GM19468 (cell line): ENCODE data around the gene CHST11.

ENCODE experiments used
- ATAC-seq: cut with Tn5 transposase; IDR thresholded peaks from one replicate; pipeline ENCODE4 v1.9.1; 2021; ENCODE audit warnings: mild to moderate bottlenecking, moderate library complexity, moderate number of reproducible peaks; ENCODE audit not compliant: unreplicated experiment; ENCODE audit errors: extremely low read depth

CHST11 gene

DNA sequence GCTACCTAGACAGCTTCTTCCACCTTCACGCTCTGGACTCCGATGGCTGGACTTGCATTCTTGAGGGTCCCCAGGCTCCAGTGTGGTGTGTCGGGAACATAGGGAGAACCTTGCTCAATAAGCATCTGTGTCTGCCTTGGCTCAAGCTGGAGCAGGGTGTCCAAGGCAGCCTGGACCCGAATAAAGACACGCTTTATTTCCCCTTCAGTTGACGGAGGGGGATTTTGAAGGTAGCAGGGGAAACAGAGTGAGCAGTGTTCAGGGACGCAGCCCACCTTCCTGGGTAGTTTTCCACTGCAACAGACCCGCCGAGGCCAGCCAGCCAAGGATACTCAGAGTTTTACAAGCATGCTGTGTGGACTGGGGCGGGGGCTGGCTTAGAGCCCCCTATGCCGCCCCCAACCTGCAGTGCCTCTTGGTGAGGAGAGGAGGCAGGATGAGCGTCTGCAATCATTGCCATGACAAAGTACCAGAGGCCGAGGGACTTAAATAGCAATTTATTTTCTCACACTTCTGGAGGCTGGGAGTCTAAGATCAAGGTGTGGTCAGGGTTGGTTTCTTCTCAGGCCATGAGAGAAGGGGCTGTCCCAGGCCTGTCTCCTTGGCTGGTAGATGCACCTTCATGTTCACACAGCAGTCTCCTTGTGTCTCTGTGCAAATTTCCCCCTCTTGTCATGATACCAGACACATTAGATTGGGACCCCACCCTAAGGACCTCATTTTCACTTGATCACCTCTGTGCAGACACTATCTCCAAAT lies 201.2 kb downstream of the CHST11 start:
- ATAC-seq = no peak

DNA sequence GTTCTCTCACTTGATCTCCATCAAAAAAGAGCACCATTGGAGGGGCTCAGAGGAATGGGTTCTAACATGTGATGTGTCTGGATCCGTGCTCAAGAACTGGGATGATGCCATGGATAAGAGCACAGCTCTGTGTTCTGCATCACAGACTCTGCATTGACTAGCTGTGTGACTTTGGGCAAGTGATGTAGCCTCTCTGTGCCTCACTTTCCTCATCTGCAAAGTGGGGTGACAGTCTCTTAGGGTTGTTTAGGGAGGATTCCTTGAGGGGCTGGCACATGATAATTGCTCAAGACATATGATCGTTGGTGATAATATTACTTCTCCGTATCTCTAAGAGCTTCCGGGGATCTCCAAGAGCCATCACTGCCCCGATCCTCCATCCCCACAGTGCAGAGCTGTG lies 202.3 kb downstream of the CHST11 start:
- no peak for ATAC-seq

DNA sequence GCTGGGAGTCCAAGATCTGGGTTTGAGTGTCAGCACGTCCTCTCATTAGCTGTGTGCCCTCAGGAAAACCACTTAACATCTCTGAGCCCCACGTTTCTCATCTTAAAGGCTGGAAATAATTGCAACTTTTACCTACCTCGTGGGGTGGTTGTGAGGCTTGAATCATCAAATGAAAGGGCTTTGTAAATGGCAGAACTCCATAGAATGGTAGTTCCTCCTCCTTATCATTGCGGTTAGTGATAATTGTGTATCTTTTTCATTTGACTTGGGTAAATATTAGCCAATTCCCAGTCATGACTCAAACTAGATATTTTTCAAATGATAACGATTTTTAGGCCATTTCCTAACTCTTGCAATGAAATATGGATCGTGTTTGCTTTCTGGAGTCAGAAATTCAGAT lies 205.5 kb downstream of the CHST11 start:
- no peak for ATAC-seq

DNA sequence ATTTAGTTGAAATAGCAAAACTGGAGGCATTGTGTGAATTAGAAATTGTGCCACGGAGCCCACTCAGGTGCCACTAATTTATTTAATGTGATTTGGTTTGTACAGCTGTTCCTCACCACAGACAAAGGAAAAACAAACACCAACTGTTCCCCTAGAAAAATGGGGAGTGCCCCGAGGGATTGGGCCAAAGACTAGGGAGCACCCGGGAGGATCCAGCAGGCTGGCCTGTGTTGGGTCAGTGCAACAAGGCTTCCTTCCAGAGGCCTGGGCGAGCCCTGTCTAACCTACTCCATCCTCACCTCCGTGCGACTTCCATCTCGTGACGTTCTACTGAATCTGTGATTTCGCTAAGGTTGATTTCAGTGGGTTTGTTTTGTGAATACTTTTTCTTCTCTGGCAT lies 206.2 kb downstream of the CHST11 start:
- no peak for ATAC-seq

DNA sequence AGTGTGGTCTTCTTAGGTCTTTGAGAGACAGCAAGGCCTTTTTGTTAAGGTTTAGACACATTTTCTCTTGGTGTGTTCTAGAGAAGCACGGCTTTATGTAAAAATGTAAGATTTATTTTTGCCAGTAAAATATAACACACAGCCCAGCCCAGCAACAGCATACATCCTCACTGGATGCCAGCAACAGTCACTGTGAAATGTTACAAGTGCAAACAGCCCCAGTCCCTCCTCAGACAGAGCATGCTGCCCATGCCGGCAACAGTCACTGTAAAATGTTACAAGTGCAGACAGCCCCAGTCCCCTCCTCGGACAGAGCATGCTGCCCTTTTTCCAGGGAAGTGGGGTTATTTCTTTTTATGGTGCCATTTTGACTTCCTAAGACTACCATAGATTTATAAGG lies 207.6 kb downstream of the CHST11 start:
- ATAC-seq = no peak

DNA sequence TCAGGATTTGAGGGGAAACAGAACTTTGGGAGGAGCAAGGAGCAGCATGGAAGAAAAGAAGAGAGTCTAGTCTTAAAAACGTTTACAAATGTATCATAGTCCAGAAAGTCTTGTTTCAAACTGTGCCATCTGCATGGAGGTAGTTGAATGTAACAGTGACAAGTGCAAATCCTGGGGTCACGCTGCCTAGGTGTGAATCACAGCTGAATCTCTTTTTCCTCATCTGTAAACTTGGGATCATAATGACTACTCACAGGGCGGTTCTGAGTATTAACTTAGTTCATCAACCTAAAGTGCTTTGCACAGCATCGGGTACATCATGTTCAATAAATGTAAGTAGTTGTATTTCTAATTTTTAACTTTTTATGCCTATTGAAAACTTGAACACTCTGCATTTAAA lies 208.5 kb downstream of the CHST11 start:
- ATAC-seq = no peak

DNA sequence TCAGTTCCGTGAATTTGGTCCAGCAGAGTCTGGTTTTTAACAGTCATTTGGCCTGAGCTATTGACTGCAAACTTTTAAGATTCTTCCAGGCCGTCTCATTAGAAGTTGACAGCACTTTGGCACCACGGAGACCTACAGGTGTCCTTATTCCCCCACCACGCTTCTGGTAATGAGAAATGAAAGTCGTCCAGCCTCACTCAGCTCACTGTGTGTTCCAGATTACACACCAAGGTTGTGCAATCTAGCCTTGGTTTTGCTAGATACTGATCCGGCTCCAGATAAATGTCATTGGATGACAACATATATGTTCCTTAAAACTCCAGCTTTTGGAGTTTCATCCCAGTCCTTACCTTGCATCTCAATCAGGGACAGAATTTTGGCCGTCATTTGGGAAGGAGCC lies 210.4 kb downstream of the CHST11 start:
- no peak for ATAC-seq

DNA sequence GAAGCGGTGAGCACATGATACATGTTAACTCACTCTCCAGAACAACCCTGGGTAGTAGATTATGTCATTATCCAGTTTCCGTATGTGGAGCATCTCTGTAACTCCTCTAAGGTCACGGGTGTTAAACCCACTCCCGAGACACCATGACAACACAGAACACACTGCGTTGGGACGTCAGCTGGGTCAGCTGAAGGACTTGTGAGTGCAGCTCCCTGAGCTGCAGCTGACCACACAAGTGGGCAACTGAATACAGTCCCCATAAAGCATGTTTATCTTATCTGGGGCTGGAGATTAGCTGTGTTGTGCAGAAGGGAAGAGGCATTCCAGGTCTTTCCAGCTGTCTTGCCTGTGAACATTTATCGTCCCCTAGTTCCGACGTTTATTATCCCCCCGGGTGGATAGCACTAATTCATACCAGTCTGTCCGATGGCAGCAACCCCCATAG lies 211.5 kb downstream of the CHST11 start:
- no peak for ATAC-seq

DNA sequence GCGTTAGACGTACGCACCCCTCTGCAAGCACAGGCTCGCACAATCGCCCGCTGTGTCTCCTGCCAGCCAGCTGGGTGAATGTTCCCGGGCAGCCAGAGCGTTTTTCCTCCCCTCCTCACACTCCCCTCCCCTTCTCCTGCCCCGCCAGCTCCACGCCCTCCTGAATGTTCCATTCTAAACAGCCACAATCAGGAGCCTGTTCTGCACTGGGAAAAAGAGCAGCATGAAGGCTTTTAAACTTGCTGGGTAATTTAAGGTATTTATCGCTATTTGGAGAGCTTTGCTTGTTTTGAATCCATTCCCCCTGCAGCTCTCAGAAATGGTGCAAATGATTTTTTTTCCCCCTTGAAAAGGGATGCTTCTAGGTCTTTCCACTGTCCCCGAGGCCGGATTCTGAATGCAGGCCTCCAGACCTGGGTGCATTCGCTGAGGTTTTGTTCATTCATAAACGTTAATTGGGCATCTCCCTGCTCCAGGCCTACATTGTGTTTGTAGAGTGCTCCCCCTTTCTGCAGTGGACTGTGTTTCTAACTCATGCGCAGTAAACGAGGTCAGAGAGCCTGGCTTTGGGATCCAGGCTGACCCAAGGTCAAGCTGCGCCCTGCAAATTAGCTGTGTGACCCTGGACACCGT lies 212.5 kb downstream of the CHST11 start:
- ATAC-seq = no peak

DNA sequence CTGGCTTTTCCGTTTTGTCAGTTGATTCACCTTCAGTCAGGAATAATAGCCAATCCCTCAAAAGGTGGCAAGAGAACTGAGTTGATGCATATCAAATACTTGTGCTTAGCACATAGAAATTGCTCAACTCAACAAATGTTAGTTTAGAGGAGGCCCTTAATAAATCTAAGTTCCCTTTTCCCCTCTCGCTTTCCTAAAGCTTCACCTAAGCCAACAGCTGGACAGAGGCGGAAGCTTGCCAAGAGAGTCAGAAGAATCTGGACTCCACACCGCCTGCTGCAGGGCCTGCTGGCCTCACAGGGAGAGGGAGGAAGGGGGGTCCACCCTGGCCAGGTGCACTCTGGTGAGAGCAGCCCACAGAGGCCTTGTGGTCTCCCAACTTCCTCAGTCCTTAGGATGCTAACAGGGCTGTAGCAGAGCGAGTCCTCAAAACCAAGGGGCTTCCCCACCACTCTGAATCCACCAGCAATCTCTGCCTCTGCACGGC lies 213.1 kb downstream of the CHST11 start:
- peak; percentile 56 for ATAC-seq

DNA sequence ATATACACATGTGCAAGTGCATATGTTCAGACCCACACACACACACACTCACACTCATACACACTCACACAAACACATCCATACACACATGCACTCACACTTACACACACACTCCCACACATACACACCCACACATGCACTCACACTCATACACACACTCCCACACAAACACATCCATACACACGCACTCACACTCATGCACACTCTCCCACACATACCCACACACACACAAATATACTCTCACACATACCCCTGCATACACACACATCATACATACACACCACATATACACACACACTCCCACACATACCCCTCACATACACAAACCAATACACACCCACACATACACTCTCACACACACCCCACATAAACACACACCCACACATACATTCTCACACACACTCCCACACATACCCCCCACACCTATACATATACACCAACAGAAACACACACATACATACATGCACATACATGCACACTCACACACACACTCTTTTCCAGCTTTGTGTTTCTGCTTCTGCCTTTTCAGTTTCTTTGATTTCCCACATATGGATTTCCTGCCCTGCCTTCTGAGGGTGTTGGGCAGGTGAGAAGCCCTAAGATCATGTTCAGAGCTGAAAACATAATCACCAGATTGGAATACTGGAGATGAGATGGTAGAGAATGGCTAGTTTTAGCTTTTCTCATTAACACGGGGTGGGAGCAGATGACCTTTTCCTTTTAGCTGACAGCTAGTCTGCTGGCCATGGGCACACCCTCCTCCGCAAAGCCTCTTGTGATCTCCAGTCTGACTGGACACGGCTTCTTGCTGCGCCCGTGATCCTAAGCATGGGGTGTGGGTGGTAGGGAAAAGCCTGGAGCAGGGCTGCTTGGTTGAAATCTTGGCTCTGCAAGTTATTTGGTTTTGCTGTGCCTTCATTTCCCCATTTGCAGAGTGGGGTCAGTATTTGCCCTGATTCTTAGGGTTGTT lies 214.0 kb downstream of the CHST11 start:
- ATAC-seq = no peak

DNA sequence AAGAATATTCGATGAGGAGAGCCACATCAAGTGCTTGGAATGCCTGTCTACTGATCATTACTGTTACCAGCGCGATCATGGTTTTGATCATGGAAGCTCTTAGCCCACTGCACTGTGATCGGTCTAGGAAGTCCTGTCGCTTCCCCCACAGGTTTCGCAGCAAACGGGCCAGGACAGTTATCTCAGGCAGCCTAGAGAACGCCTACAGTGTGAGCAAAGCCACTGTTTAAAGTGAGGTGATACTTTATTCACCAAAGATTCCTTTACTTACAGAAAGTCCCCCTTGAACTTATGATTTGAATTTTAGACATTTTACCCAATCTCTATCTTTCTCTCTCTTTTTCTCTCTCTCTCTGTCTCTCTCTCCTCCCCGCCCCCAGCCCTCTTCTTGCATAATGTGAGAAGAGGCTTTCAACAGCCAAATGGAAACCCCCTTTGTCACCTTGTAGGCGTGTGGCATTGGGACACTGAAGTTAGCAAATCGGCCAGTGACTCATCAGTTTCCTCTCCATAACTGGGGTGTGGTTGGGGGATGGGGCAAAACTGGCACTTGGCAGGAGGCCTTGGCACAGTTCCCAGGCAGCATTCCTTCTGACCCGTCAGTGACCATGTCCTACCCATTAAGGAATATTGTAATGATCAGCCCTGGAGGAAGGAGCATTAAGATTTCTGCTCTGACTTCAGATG lies 214.8 kb downstream of the CHST11 start:
- peak; percentile 15 for ATAC-seq

DNA sequence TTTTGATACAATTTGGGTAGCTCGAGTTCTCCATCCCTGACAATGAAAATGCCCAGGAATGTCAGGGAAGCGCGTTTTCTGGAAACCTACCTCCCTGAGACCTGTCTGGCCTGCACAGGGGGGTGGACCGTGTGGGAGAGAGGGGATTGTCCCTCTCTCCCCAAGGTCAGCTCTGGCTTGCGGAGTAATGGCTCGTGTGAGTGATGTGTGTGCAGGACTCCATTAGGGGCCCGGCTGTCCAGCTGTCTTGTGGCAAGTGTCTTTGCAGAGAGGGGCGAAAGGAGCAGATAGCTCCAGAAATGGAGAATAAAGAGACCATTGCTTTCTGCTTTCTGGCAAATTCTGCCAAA lies 215.3 kb downstream of the CHST11 start:
- no peak for ATAC-seq

DNA sequence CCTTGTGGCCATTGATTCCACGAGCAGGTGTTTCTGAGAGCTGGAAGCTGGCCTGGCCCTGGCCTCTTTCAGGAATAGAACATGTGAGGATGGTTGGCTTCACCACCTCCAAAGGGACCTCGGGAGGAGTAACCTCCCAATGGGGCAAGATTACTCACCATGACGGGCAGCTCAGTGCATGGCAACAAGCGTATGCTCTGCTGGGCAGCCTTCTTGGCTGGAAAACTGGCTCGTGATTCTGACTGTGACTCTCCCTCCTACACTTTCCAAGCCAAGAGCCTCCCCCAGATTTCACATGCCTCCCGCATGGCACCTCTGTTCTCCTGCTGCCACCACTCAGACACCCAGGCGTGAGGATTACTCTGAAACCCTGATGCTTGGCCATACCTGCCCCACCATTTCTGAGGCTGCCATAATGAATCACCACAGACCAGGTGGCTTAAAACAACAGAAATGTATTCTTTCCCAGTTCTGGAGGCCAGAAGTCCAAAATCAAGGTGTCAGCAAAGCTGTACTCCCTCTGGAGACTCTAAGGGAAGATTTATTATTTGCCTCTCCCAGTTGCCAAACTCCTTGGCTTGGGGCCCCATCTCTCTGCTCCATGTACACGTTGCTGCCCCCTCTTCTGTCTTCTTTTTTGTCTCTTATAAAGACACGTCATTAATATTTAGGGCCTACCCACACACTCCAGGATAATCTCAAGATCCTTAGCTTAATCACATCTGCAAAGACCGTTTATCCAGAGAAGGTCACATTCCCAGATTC lies 215.9 kb downstream of the CHST11 start:
- no peak for ATAC-seq

DNA sequence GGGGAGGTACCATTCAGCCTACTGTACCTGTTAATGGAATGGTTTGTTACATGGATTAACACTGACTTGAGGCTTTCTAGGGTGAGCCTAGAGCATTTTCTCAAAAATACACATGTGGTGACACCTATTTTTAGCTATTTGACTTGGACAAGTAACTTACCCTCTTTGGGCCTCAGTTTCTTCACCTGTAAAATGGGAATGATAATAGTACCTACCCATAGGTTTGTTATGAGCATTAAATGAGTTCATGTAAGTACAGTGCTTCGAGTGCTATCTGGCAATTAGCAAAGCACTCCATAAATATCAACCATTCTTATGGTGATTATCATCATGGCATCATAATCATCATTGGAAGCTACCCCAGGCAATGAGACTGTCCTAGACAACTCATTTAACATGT lies 216.5 kb downstream of the CHST11 start:
- ATAC-seq = no peak

DNA sequence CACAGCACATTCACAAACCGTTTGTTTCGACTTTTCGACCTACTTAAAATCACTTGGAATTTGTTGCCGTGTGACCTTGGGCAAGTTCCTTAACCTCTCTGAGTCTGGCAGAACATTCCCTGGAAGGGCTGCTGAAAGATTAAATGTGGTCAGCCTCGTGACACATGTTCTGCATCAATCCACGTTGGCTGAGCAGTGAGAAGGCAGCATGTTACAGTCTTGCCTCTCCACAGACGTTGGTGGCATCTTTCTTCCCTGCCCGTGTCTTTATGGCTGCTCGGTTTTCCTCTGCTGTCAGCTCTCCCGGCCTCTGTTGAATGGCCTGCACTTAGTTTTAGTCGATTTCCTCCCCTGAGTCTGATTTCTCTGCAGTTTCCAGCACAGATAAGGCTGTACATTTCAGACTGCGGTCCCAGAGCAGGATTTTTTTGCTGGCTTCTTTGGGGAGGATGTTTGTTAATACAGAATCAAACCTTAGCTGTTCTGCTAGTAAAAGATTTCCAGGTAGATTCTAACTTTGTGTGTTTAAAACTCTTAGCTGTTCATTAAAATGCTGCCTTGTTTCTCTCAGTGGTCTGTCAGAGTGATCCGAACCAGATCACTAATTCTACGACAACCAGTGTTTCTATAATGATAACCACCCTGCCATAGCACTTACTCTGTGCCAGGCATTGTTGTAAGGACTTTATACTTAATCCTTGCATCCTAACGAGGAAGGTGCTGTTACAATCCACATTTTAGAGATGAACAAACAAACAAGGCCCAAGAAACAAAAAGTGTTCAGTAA lies 217.1 kb downstream of the CHST11 start:
- no peak for ATAC-seq

DNA sequence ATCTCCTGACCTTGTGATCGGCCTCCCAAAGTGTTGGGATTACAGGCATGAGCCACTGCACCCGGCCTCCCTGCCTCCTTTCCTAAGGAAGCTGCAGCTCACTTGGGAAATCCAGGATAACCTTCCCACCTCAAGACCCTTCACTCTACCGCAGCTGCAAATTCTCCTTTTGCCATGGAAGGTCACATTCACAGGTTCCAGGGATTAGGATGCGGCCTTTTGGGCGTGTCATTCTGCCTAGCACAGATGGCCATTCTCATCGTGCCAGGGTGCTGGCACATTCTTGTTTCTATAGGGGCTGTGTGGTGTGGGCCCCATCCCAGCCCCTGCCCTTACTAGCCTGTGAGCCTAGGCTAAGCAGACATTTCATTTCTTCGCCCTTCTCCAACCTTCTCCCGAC lies 219.9 kb downstream of the CHST11 start:
- ATAC-seq = no peak

DNA sequence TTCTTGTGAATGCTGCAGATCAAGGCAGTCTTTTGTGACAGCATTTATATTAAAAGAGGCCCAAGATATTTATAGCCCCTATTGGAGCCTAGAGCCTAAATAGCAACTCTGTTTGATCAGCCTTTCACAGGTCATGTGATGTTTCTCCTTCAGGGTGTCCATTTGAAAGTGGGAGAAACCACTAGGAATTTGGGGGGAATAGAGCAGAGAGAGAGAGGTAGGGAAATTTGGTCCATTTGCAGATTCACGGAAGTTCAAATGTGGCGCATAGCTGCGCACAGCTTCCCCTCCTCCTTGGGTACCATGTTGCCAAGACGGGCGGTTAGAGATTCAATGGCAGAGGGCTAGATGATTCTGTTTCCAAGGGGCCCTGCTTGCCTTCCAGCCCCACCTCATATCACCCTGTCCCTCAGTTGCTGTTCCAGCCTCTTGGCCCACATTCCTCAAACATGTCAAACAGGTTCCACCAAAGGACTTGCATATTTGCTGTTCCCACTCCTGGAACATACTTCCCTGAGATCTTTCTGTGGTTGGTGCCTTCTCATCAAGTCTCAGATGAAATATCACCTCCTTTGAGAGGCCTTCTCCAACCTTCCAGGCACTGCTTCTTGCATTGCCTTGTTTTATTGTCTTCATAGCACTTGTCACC lies 220.8 kb downstream of the CHST11 start:
- ATAC-seq = no peak
